ENCODE data around the gene LRG1. TPM values are rescaled to one million over a fixed set of nuclear protein-coding genes. Genes with fewer than 3 reads are reported as not detected.

The LRG1 gene
- total RNA-seq, 1 donor from 2014 or later, result 1.0 TPM

DNA sequence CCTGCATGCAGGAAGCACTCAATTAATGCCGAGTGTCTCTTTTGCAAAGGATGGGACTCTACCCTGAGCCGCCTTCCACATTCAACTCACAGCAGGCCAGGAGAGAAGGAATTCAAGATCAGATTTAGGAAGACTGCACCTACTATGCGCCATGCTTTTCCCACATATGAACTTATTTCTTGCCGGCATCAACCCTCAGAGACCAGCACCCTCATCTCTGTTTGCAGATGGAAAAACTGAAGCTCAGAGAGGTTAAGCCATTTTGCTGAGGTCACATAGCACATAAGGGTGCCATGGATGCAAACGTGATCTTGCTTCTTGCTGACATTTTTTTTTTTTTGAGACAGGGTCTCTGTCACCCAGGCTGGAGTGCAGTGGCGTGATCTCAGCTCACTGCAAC lies 33.8 kb upstream of the LRG1 start:
- DNase-seq, result no peak
- TF ChIP-seq, protein P1, sequence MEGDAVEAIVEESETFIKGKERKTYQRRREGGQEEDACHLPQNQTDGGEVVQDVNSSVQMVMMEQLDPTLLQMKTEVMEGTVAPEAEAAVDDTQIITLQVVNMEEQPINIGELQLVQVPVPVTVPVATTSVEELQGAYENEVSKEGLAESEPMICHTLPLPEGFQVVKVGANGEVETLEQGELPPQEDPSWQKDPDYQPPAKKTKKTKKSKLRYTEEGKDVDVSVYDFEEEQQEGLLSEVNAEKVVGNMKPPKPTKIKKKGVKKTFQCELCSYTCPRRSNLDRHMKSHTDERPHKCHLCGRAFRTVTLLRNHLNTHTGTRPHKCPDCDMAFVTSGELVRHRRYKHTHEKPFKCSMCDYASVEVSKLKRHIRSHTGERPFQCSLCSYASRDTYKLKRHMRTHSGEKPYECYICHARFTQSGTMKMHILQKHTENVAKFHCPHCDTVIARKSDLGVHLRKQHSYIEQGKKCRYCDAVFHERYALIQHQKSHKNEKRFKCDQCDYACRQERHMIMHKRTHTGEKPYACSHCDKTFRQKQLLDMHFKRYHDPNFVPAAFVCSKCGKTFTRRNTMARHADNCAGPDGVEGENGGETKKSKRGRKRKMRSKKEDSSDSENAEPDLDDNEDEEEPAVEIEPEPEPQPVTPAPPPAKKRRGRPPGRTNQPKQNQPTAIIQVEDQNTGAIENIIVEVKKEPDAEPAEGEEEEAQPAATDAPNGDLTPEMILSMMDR (IDR thresholded peaks at IDR 0.05; ENCODE audit: partially characterized antibody, unreplicated experiment), result no peak
- Mint-ChIP-seq H3K36me3 (ENCODE audit: unreplicated experiment) (peaks cover 6% of the 10 kb centered on the region), H3K9me3 (ENCODE audit: unreplicated experiment) (peaks cover 10% of the 10 kb centered on the region), H3K4me1 (ENCODE audit: low read depth, unreplicated experiment) (peaks cover 11% of the 10 kb centered on the region), H3K27me3 (ENCODE audit: unreplicated experiment) (peaks cover 9% of the 10 kb centered on the region), H3K27ac (ENCODE audit: unreplicated experiment) (no peak overlapping the region), H3K4me3 (ENCODE audit: unreplicated experiment) (no peak overlapping the region)

DNA sequence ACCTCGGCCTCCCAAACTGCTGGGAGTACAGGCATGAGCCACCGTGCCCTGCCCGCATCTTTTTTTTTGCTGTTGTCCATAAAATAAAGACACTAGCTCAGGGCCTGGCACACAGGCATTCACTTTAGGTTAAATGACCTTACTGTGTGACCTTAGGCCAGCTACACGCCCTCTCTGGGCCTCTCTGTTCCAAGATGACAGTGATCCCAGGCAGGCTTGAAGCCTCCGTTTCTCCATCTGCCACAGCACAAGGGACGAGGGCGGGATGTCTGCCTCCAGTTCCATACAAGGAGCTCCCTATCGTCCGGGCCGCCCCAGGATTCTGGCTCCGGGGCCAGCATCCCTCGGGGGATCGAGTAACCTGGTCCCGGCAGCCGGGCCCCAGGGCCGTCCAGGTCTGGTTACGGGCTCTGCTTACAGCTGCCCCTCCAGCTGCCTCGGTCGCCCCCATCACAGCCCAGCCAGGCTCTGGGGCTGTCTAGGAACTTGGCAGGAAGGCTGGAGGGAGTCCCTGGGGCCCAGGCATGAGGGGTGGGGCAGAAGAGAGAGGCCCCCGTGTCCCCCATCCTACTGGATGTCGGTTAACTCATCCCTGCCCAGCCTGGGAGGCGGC lies 31.6 kb upstream of the LRG1 start:
- TF ChIP-seq, protein P1 (IDR thresholded peaks at IDR 0.05; ENCODE audit: partially characterized antibody, unreplicated experiment), result no peak
- Mint-ChIP-seq H3K4me3 (ENCODE audit: unreplicated experiment) (no peak overlapping the region), H3K36me3 (ENCODE audit: unreplicated experiment) (peaks cover 6% of the 10 kb centered on the region), H3K4me1 (ENCODE audit: low read depth, unreplicated experiment) (peaks cover 19% of the 10 kb centered on the region), H3K27ac (ENCODE audit: unreplicated experiment) (no peak overlapping the region), H3K9me3 (ENCODE audit: unreplicated experiment) (peaks cover 17% of the 10 kb centered on the region), H3K27me3 (ENCODE audit: unreplicated experiment) (peaks cover 14% of the 10 kb centered on the region)
- DNase-seq, result peak; percentile 69

DNA sequence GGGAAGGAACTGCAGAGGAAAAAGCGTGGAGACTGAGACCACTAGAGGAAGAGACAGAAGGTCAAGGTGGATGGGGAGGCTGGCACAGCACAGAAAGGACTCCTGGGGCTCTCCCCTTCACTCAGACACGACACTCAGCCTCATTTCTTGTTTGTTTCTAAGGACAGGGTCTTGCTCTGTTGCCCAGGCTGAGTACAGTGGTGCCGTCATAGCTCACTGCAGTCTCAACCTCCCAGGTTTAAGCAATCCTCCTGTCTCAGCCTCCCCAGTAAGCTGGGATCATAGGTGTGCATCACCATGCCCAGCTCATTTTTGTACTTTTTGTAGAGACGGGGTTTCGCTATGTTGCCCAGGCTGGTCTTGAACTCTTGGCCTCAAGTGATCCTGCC lies 31.1 kb upstream of the LRG1 start:
- peak overlapping the region; percentile 63 for H3K4me3 Mint-ChIP-seq (ENCODE audit: unreplicated experiment)

DNA sequence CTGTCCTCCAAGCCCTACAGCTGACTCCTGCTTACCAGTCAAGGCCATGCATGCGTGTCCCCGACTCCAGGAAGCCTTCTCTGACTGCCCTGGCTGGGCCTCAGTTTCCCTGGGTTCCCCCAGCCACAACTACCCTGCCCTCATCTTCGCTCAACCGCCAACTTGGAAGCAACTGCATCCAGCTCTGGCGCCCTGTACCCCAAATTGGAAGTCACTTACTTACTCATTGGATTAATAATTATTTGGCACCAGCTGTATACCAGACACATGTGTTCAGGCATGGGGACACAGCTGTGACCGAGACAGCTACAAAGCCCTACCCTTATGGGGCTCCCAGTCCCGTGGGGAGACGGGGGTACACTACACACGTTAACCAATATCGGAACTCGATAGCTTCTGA lies 30.6 kb upstream of the LRG1 start:
- no peak for DNase-seq
- H3K4me3 Mint-ChIP-seq (ENCODE audit: unreplicated experiment), result peak overlapping the region; percentile 63
- TF ChIP-seq, protein P1 (IDR thresholded peaks at IDR 0.05; ENCODE audit: partially characterized antibody, unreplicated experiment), result no peak
- H3K27me3 Mint-ChIP-seq (ENCODE audit: unreplicated experiment), result peaks cover 18% of the 10 kb centered on the region
- H3K4me1 Mint-ChIP-seq (ENCODE audit: low read depth, unreplicated experiment), result peaks cover 19% of the 10 kb centered on the region
- peak overlapping the region; percentile 45 for H3K27ac Mint-ChIP-seq (ENCODE audit: unreplicated experiment)
- H3K36me3 Mint-ChIP-seq (ENCODE audit: unreplicated experiment), result peaks cover 6% of the 10 kb centered on the region
- peaks cover 19% of the 10 kb centered on the region for H3K9me3 Mint-ChIP-seq (ENCODE audit: unreplicated experiment)

More for the DNA sequence above, 31.1 kb upstream of the LRG1 start:
- DNase-seq, result no peak
- Mint-ChIP-seq H3K27ac (ENCODE audit: unreplicated experiment) (peak overlapping the region; percentile 45), H3K27me3 (ENCODE audit: unreplicated experiment) (peaks cover 18% of the 10 kb centered on the region), H3K36me3 (ENCODE audit: unreplicated experiment) (peaks cover 6% of the 10 kb centered on the region), H3K4me1 (ENCODE audit: low read depth, unreplicated experiment) (peaks cover 19% of the 10 kb centered on the region), H3K9me3 (ENCODE audit: unreplicated experiment) (peaks cover 20% of the 10 kb centered on the region)
- TF ChIP-seq, protein P1 (IDR thresholded peaks at IDR 0.05; ENCODE audit: partially characterized antibody, unreplicated experiment), result no peak

DNA sequence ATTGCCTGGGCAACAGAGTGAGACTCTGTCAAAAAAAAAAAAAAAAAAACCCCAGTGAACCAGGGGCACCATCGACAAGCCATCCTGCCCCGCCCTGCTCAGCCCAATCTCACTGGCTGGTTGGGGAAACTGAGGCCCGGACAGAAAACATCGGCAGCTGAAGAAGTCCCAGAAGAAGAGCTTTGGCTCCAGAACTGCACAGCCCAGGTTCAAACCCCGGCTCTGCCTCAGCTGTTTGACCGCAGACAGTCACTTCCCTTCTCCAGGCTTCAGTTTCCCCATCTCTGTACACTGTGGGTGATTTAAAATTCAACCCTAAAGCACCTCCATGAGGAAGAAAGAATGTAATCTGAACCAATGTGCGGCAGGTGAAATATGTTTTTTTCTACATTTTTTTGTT lies 29.1 kb upstream of the LRG1 start:
- no peak overlapping the region for H3K27ac Mint-ChIP-seq (ENCODE audit: unreplicated experiment)
- H3K4me3 Mint-ChIP-seq (ENCODE audit: unreplicated experiment), result no peak overlapping the region
- H3K4me1 Mint-ChIP-seq (ENCODE audit: low read depth, unreplicated experiment), result peaks cover 19% of the 10 kb centered on the region
- no peak for DNase-seq
- peaks cover 21% of the 10 kb centered on the region for H3K9me3 Mint-ChIP-seq (ENCODE audit: unreplicated experiment)
- H3K36me3 Mint-ChIP-seq (ENCODE audit: unreplicated experiment), result peaks cover 6% of the 10 kb centered on the region
- H3K27me3 Mint-ChIP-seq (ENCODE audit: unreplicated experiment), result peaks cover 18% of the 10 kb centered on the region
- TF ChIP-seq, protein P1 (IDR thresholded peaks at IDR 0.05; ENCODE audit: partially characterized antibody, unreplicated experiment), result no peak
